Stimulated activated CD8-positive, alpha-beta memory T cell treated with anti-CD3 and anti-CD28 coated beads, Interleukin-2, amount 100 ng/mL, for 48 hours (primary cell): Measurements from ENCODE around the gene C3.
A peak's percentile ranks its signal among the peaks of the same experiment; 100 is the strongest.
"Not testable (repeated sequence)": the region's sequence is repeated elsewhere in the genome, so short reads cannot be mapped to it uniquely, and the experiment has no call there.

Experiments
- DNase-seq, 2 donors: peaks; one replicate each; pipeline ENCODE4 v3.0.0-alpha.2; 2020; ENCODE audit warnings: low read depth in 2 of 2

Gene C3

DNA sequence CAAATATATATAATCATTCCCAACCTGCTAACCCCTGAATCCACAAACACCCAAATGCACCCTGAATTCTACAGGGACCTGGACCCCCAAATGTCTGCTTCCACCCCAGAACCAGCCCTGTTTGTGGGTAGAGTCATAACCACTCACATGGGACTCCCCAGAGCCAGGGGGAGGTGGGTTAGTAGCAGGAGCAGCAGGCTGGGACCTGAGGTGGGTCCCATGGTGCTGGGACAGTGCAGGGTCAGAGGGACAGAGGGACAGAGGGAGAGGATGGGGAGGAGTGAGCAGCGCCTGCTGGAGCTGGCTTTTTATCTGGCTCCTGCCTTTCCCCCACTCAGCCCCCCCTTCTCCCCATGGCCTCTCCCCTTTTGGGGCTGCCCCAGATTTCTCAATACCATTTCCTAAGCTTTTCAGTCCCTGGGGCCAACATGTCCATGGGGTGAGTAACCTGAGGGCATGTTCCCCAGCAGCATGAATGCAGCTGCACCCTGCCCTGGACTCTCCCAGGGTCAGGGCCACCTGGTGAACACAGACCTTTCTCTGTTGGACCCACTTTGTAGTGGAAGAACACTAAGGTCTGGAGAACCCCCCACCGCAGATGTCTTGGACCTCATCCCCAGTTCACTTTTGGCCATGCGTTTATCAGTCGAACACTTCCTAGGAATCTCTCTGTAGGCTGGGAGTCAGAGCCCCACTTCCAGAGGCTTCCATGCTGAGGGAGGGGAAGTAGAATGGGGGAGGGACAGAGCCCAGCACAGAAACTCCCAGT lies at the start of gene C3:
Gene C3 (minus strand): TSS at position 282 of the 769 bp plus-strand sequence. CDS start 61 bp downstream, at position 221.
- no peak for DNase-seq

DNA sequence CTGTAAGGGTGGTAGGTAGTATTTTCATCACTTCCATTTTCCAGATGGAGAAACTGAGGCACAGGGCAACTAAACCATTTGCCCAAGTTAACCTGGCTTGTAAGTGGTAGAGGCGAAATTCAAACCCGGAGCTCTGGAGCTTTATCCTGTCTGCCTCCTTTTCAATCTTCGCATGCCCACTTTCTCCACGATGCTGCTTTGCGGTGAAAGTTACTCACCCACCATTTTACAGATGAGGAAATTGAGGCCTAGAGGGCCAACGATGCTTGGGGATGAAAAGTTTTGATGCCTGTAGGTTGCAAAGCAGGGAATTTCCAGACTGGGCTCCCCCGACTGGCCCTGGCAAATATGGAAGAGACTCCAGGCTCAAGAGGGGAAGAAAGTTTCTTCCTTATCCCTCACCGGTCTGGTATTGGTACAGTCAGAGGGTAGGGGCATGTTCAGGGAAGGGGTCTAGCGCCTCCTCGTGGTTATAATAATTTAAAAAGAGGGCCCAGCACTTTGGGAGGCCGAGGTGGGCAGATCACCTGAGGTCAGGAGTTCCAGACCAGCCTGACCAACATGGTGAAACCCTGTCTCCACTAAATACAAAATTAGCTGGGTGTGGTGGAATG lies 48.7 kb upstream of the C3 start:
- no peak for DNase-seq

DNA sequence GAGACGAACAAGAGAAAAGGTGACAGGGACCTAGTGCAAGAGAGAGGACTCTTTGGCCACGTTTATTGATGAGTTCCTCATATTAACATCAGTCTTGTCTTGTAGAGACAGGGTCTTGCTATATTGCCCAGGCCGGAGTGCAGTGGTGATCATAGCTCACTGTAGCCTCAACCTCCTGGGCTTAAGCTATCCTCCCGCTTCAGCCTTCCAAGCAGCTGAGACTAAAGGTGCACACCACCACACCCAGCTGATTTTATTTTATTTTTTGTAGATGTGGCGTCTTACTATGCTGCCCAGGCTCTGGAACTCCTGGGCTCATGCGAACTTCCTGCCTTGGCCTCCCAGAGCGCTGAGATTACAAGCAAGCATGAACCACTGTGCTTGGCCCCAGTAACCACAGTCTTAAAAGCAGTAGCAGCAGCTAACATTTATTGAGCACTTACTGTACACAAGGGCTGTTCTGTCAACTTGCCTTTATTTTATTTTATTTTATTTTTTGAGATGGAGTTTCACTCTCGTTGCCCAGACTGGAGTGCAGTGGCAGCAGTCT lies 47.9 kb upstream of the C3 start:
- DNase-seq, result no peak

DNA sequence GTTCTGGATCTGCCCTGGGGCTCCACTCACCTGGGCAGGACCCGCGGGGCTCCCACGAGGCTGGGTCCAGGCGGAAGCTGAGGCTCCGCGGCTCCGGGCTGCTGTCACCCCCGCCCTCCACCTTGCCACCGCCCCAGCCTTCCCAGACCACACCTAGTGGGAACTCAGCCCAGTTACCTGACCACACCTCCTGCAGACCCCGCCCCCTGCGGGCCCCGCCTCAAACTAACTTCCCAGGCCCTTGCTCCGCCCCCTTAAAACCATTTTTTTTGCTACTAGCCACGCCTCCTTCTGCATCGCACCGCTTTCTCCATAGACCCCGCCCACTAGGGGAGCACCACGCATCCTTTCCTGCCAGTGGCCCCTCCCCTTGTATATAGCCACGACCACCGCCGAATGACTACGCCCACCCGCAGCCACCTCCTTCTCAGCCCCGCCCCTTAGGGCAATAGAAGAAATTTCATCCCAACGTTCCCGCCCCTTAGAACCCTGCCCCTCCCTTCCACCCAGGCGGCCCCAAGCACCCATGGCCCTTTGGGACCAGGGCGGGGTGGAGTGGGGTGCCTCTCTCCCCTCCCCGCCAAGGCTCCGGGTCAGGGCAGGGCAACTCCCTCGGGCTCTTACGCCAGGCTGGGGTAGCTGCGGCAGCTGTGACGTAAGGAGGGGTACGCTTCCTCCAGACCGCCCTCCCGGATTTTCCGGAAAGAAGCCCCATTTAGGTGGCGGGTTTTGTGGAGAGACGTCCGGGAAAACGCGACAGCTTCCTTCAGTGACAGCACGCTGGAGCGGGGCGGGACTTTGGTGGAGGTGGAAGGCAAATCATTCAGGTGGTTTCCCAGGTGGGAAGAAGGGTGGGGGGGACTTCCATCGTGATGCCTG lies 47.1 kb upstream of the C3 start, which contains the start of gene SH2D3A:
Gene SH2D3A (minus strand): TSS at position 79 of the 879 bp plus-strand sequence. CDS start 3,687 bp downstream, outside the sequence.
- peak; percentile 82 to 90 for DNase-seq

- no peak for DNase-seq
Measured at GRCh38 chr19:6767081-6767356, 46.6 kb upstream of the C3 start.

- DNase-seq, result no peak
Measured at GRCh38 chr19:6766357-6767080, 46.1 kb upstream of the C3 start.

- no peak for DNase-seq
Measured at GRCh38 chr19:6765738-6766356, 45.4 kb upstream of the C3 start.

DNA sequence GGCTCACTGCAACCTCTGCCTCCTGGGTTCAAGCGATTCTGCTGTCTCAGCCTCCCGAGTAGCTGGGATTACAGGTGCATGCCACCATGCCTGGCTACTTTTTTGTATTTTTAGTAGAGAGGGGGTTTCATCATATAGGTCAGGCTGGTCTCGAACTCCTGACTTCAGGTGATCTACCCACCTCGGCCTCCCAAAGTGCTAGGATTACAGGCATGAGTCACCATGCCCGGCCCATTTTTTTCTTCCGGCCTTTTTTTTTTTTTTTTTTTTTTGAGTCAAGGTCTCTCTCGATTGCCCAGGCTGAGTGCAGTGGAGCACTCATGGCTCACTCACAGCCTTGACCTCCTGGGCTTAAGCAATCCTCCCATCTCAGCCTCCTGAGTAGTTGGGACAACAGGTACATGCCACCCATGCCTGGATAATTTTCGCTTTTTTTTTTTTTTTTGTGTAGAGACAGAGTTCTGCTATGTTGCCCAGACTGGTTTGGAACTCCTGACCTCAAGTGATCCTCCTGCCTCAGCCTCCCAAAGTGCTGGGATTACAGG lies 41.9 kb upstream of the C3 start:
- DNase-seq, result not testable (repeated sequence)

DNA sequence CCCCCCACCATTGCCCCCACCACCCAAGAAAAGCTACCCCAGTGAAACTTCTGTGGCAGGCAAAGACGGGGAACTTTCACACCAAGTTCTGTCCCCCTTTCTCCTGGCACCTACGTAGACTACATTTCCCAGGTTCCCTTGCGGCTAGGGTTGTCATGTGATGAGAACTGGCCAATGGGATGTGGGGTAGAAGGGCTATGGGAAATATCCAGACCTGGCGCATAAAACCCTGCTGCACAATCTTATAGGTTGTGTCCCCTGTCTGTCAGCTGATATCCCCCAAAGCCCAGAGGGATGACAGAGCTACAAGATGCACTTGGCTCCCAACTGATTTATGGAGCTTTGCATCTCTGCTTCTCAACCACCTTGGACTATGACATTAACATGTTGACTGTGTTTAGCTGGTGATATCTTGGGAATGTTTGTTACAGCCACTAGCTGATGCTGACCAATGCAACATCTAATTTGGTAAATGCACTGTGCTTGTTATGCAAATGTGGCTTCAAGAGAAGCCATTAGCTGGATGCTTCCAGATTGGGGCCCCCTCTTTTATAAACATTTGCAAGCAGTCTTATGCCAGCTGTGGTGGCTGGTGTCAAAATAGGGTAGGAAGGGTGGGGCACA lies 40.7 kb upstream of the C3 start:
- DNase-seq, result no peak

DNA sequence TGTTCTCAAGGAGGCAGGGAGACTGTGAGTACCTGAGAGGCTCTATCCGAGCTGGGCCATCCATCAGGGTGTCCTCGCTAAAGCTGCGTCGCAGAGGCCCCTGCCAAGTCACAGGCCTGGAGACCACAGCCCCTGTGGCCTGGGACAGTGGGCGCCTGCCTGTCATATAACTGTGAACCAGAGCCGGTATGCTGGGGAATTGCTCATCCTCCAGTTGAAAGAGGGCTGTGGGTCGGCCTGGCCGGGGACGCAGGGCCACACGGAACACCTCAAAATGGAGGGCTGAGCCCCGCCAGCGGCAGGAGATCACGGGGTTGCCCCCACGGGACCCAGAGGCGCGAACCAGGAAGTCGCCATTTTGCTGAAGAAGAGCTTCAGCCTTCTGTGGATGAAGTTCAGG lies 40.2 kb upstream of the C3 start:
- DNase-seq, result no peak

DNA sequence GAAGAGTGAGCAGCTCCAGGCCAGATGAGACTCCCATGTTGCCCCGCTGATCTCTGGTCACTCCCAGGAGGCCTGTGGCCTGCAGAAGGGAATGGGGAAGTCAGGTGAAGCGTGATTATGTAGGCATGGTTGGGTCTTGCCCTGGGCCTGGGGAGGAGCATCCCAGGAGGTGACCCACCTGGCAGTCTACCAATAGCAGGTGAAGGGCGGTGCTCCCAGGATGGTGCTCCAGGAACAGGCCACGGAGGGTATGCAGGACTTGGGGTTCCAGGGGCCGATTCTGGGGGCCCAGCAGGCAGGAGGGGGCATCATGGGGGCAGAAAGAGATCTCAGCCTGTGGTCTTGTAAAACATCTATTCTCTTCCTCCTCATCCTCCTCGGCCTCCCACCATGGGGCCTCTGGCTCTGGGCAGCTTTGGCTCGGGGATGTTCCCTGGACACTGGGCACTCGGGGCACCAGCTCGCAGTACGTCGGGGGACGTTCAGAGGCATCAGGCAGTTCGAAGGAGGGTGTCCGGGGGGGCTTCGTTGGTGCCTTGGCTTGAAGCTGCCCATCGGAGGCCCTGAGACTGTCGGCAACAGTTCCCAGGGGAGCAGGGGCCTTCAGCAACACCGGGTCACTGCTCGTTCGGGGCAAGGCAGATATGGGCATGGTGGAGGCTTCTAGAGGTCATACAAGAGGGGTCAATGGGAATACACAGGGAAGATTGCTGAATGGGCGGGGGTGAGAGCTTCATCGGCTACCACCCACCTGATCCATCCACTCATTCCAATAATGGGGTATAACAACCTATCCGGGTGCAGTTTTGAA lies 34.4 kb upstream of the C3 start:
- DNase-seq, result no peak

- DNase-seq, result no peak
Measured at GRCh38 chr19:6754136-6754535, 33.7 kb upstream of the C3 start.

DNA sequence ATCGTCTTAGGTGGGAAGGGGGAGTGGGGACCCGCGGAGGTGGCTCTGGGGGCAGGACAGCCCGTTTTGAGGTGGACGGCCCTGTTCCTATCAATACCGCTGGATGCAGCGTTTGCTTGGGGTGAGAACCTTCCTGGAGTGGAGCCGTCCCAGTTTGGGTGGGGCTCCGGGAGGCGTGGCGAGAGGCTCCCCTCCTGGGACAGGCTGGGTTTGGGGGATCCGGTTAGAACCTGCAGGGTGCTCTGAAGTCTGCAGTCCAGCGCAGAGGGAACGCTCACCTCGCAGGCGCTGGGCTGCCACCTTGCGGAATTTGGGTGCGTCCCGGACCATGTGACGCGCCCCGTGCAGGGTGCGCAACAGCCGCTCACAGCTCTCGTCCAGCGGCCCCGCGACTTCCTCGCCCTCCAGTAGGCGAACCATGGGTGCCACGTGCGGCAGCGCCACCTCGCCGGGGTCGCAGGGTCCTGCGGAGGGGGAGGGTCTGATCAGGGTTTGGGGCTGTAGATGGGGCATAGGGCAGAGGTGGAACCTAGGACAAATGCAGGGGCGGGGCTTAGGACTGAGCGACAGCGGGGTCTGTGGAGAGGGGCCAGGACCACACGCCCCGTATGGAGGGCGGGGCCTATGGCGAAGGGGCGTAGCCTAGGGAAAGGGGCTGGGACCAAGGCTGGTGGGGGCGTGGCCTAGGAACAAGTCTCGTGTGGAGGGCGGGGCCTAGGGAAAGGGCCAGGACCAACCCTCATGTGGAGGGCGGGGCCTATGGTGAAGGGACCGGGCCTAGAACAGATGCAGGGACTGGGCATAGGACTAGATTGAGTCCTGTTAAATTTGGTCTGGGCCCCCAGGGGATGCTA lies 33.0 kb upstream of the C3 start:
- peak; percentile 76 to 84 for DNase-seq

DNA sequence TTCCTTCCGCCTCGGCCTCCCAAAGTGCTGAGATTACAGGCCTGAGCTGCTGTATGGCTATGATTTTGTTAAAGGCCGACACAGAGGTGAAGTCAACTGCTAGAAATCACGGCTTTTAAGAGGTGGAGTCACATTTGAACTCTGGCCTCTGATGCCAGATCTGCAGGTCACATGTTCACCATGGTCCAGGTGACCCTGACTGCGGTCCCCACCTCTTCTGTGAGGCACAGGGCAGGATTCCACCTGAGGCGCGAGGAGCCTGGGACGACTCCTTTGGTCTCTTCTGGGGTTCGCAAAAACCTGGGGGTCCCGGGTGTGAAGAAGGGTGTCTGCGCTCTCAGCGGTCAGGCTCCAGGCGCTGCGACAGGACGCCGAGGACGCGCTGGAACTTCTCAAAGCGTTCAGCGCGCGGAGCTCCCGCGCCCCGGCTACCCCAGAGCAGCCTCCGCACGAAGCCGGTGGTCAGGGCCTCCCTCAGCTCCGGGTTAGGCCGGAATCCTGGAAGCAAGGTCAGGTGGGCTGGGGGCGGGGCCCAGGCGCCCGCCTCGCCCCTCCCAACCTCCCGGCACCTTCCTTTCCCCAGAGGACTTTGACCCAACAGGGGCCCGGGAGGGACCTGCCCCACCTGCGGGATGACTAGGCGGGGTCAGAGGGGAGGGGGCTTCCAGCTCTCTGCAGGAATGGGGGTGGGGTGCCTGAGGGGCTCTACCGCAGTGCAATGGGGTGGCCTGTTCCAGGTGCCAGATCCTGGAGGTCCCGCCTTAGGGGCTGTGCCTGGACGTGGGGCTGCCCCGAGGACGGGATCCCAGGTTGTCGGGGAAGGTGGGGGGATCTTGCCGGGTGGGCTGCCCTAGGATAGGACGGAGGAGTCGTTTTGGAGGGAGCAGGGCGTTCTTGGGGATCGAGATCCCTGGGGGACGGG lies 32.1 kb upstream of the C3 start:
- DNase-seq, result no peak

- no peak for DNase-seq
Measured at GRCh38 chr19:6751189-6751588, 30.7 kb upstream of the C3 start.

GRCh38 chr19:6750062-6750461 lies 29.6 kb upstream of the C3 start:
- no peak for DNase-seq

- DNase-seq, result not testable (repeated sequence)
Measured at GRCh38 chr19:6748543-6748942, 28.1 kb upstream of the C3 start.

GRCh38 chr19:6745965-6746364 lies 25.5 kb upstream of the C3 start:
- DNase-seq, result no peak
